Spleen (tissue), 11 donors: ENCODE measurements around the gene PCDHB12. TPM values are rescaled to one million over a fixed set of nuclear protein-coding genes. Genes with fewer than 3 reads are reported as not detected.
"Not testable (repeated sequence)": the region's sequence is repeated elsewhere in the genome, so short reads cannot be mapped to it uniquely, and the experiment has no call there.

Experiments
- DNase-seq: peaks from one replicate; pipeline ENCODE4 v3.0.0-alpha.2; 2020
- H3K27ac ChIP-seq, 8 donors: fragments of 200-600 bp; sonication (generic) in 7 of 8; 1 replicate in 4 of 8; 2 replicates in 4 of 8; pipeline versions ENCODE4 v1.5.0 to v1.8.0; 2016 to 2021; ENCODE audit warnings: inconsistent platforms in 4 of 8, mild to moderate bottlenecking in 4 of 8, moderate library complexity in 1 of 8
- H3K27me3 ChIP-seq, 7 donors: fragments of 200-600 bp; sonication (generic) in 6 of 7; replicated peaks in 1 of 7; 1 replicate in 4 of 7; 2 replicates in 3 of 7; pipeline versions ENCODE4 v1.5.0 to v1.8.0; 2016 to 2021; ENCODE audit warnings: inconsistent platforms in 3 of 7, mild to moderate bottlenecking in 1 of 7
- H3K36me3 ChIP-seq, 6 donors: fragments of 200-600 bp; sonication (generic) in 5 of 6; 1 replicate in 4 of 6; 2 replicates in 2 of 6; pipeline versions ENCODE4 v1.5.0 to v1.8.0; 2016 to 2021; ENCODE audit warnings: inconsistent platforms in 2 of 6
- H3K4me1 ChIP-seq, 6 donors: fragments of 200-600 bp; sonication (generic) in 5 of 6; 1 replicate in 3 of 6; 2 replicates in 3 of 6; pipeline versions ENCODE4 v1.5.0 to v1.8.0; 2016 to 2021; ENCODE audit warnings: inconsistent platforms in 3 of 6
- H3K4me3 ChIP-seq, 8 donors: fragments of 200-600 bp; sonication (generic) in 7 of 8; 1 replicate in 4 of 8; 2 replicates in 4 of 8; pipeline versions ENCODE4 v1.5.0 to v1.8.0; 2016 to 2021; ENCODE audit warnings: inconsistent platforms in 4 of 8, mild to moderate bottlenecking in 4 of 8, moderate library complexity in 2 of 8
- H3K9me3 ChIP-seq, 8 donors: fragments of 200-600 bp; sonication (generic) in 7 of 8; 1 replicate in 4 of 8; 2 replicates in 4 of 8; pipeline versions ENCODE4 v1.5.0 to v1.8.0; 2016 to 2021; ENCODE audit warnings: inconsistent platforms in 4 of 8
- POLR2A ChIP-seq, 3 donors: fragments of 450-650 bp; IDR thresholded peaks; one replicate each; pipeline ENCODE4 v1.5.1; 2017; ENCODE audit warnings: antibody characterized with exemption in 3 of 3, mild to moderate bottlenecking in 1 of 3
- POLR2AphosphoS5 ChIP-seq, 3 donors: sonication (generic); formaldehyde crosslinking; IDR thresholded peaks; one replicate each; pipeline ENCODE4 v1.5.1; 2017; ENCODE audit warnings: antibody characterized with exemption in 3 of 3
- WGBS, 5 donors: extraction: QIAGEN DNeasy Blood & Tissue Kit in 3 of 5; methylation state at CpG; one replicate each; pipeline versions ENCODE4 v1.1.5 to v1.1.7; 2013 to 2018; 5-methylcytosine and 5-hydroxymethylcytosine counted together
- intact Hi-C: fragments of 100-400 bp; cut with DNase I; formaldehyde crosslinking; loops from one replicate; pipeline ENCODE4 v1.15.0; 2023; ENCODE audit warnings: low total_unique reads
- polyA plus RNA-seq, 3 donors: library from polyadenylated mRNA; stranded (reverse); fragments of 200-250 nt; gene quantifications; one replicate each; pipeline ENCODE4 v1.2.1, GENCODE V29; 2013
- total RNA-seq, 7 donors: library from RNA; depleted of rRNA in 3 of 7; stranded (reverse); fragments of >200 nt in 3 of 7; fragmentation: NEBNext Ultra II Directional in 4 of 7; extraction: Animal tissue kit (Norgen Biotek cat#: 25700) in 4 of 7; gene quantifications; one replicate each; pipeline versions ENCODE4 v1.1.0 to v1.2.1, GENCODE V29; 2016 to 2021
- TF ChIP-seq, protein P1 (sequence below), 11 experiments: fragments of 200-600 bp in 7 of 11; fragments of 450-650 bp in 4 of 11; sonication (generic) in 4 of 11; IDR thresholded peaks in 8 of 11; conservative IDR thresholded peaks in 3 of 11; 1 replicate in 7 of 11; 2 replicates in 4 of 11; pipeline versions ENCODE4 v1.4.0 to v1.8.0; 2016 to 2021; ENCODE audit warnings: antibody characterized with exemption in 11 of 11, inconsistent platforms in 4 of 11, mild to moderate bottlenecking in 1 of 11
- donor health status: healthy with polysubstance abuse.
- donor health status: DM: no; HTN: no; CAD: no; lungs with moderate emphysema.
- donor health status: DM: no; HTN: no; CAD: no.
- donor health status: Bipolar disorder and iron deficiency.
- donor health status: healthy.
- donor health status: DM: no; HTN: no; CAD: no.
- donor health status: DM: yes; HTN: yes; CAD: no.

Gene PCDHB12
- total and polyA plus RNA-seq, 10 donors: 0.11 to 2.4 (median 1.5) TPM

DNA sequence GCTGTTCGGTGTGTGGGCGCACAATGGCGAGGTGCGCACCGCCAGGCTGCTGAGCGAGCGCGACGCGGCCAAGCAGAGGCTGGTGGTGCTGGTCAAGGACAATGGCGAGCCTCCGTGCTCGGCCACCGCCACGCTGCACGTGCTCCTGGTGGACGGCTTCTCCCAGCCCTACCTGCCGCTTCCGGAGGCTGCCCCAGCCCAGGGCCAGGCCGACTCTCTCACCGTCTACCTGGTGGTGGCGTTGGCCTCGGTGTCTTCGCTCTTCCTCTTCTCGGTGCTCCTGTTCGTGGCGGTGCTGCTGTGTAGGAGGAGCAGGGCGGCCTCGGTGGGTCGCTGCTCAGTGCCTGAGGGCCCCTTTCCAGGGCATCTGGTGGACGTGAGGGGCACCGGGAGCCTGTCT is 28.6 kb upstream of the PCDHB12 start:
- H3K4me3 ChIP-seq, intact Hi-C loops, DNase-seq, H3K4me1 ChIP-seq, H3K27ac ChIP-seq, H3K36me3 ChIP-seq: not testable (repeated sequence)
- Histone ChIP-seq H3K27me3 (peaks cover 0 to 90% (median 11%) of the 10 kb centered on the region in 7 donors), H3K9me3 (peaks cover 0 to 77% (median 62%) of the 10 kb centered on the region in 8 donors)
- 24 to 49% (median 44%) methylated on average over 8 to 32 of the region's 32 CpGs for WGBS, 5 donors

DNA sequence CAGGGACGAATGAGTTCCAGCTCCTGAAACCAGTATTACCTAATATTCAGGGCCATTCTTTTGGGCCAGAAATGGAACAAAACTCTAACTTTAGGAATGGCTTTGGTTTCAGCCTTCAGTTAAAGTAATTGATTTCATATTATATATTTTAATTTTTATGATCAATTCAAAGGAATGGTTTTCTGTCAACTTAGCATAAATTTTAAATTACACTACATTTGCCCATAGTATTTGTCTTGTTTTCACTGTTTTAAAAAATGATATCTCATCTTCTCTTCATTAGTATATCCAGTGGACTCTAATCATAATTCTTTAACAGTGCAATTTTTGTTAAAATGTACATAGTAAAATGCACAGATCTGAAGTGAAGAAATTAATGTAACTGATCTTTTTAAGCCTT is 28.2 kb upstream of the PCDHB12 start:
- Histone ChIP-seq H3K4me1 (no peaks in the 10 kb centered on the region), H3K27ac (no peak overlapping the region), H3K36me3 (no peaks in the 10 kb centered on the region), H3K4me3 (no peak overlapping the region), H3K27me3 (peaks cover 0 to 90% (median 11%) of the 10 kb centered on the region in 7 donors), H3K9me3 (peaks cover 0 to 77% (median 60%) of the 10 kb centered on the region in 8 donors)
- DNase-seq: no peak
- TF ChIP-seq POLR2AphosphoS5 (IDR thresholded peaks at IDR 0.05): no peak
- TF ChIP-seq POLR2A (IDR thresholded peaks at IDR 0.05): no peak
- TF ChIP-seq, protein P1, sequence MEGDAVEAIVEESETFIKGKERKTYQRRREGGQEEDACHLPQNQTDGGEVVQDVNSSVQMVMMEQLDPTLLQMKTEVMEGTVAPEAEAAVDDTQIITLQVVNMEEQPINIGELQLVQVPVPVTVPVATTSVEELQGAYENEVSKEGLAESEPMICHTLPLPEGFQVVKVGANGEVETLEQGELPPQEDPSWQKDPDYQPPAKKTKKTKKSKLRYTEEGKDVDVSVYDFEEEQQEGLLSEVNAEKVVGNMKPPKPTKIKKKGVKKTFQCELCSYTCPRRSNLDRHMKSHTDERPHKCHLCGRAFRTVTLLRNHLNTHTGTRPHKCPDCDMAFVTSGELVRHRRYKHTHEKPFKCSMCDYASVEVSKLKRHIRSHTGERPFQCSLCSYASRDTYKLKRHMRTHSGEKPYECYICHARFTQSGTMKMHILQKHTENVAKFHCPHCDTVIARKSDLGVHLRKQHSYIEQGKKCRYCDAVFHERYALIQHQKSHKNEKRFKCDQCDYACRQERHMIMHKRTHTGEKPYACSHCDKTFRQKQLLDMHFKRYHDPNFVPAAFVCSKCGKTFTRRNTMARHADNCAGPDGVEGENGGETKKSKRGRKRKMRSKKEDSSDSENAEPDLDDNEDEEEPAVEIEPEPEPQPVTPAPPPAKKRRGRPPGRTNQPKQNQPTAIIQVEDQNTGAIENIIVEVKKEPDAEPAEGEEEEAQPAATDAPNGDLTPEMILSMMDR (IDR thresholded peaks at IDR 0.05 in 8 of 11, conservative IDR thresholded peaks at IDR 0.05 in 3 of 11): no peak
- 36 to 80% (median 43%) methylated on average over 1 of the region's 1 CpG for WGBS, 5 donors
- intact Hi-C loops: no loop called here

DNA sequence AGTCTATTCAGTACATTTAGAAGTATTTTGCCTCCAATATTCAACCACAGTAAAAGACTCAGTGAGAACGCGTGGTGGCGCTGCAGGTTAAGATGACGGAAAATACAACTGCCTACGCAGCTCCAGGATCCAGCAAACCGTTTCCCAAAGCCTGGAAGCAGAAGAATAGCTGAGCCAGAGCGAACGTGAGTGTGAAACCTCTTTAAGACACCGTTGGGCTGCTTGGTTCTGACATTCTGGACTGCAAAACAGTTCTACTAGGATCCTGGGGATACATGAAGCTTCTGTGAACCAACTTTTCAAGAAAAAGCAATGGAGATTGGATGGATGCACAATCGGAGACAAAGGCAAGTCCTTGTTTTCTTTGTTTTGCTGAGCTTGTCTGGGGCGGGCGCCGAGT is 26.3 kb upstream of the PCDHB12 start, which contains the start of gene PCDHB16:
Gene PCDHB16 (plus strand): TSS at position 140 of the 400 bp plus-strand sequence. CDS start 173 bp downstream, at position 313.
- peaks cover 0 to 82% (median 11%) of the 10 kb centered on the region in 7 donors for H3K27me3 ChIP-seq
- no peak for DNase-seq
- H3K36me3 ChIP-seq: no peaks in the 10 kb centered on the region
- intact Hi-C loops: no loop called here
- H3K9me3 ChIP-seq: peaks cover 0 to 73% (median 55%) of the 10 kb centered on the region in 8 donors
- TF ChIP-seq POLR2AphosphoS5 (IDR thresholded peaks at IDR 0.05): no peak
- TF ChIP-seq, protein P1 (IDR thresholded peaks at IDR 0.05 in 8 of 11, conservative IDR thresholded peaks at IDR 0.05 in 3 of 11): no peak
- no peak for TF ChIP-seq POLR2A (IDR thresholded peaks at IDR 0.05)
- no peak within 1 kb of the TSS for H3K27ac ChIP-seq
- no peaks in the 10 kb centered on the region for H3K4me1 ChIP-seq
- peak within 1 kb of the TSS in 3 of 8 donors; percentile 1 to 44 (median 26) for H3K4me3 ChIP-seq
- WGBS, 5 donors: 16 to 19% (median 17%) methylated on average over 13 of the region's 13 CpGs

DNA sequence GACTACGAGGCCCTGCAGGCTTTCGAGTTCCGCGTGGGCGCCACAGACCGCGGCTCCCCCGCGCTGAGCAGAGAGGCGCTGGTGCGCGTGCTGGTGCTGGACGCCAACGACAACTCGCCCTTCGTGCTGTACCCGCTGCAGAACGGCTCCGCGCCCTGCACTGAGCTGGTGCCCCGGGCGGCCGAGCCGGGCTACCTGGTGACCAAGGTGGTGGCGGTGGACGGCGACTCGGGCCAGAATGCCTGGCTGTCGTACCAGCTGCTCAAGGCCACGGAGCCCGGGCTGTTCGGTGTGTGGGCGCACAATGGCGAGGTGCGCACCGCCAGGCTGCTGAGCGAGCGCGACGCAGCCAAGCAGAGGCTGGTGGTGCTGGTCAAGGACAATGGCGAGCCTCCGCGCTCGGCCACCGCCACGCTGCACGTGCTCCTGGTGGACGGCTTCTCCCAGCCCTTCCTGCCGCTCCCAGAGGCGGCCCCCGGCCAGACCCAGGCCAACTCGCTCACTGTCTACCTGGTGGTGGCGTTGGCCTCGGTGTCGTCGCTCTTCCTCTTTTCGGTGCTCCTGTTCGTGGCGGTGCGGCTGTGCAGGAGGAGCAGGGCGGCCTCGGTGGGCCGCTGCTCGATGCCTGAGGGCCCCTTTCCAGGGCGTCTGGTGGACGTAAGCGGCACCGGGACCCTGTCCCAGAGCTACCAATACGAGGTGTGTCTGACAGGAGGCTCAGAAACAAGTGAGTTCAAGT is 24.2 kb upstream of the PCDHB12 start:
- H3K27ac ChIP-seq, H3K36me3 ChIP-seq, DNase-seq, H3K4me1 ChIP-seq, H3K4me3 ChIP-seq, intact Hi-C loops: not testable (repeated sequence)
- peaks cover 0 to 80% (median 8%) of the 10 kb centered on the region in 7 donors for H3K27me3 ChIP-seq
- peaks cover 0 to 73% (median 55%) of the 10 kb centered on the region in 8 donors for H3K9me3 ChIP-seq
- WGBS, 5 donors: 24 to 46% (median 36%) methylated on average over 9 to 58 of the region's 69 CpGs

DNA sequence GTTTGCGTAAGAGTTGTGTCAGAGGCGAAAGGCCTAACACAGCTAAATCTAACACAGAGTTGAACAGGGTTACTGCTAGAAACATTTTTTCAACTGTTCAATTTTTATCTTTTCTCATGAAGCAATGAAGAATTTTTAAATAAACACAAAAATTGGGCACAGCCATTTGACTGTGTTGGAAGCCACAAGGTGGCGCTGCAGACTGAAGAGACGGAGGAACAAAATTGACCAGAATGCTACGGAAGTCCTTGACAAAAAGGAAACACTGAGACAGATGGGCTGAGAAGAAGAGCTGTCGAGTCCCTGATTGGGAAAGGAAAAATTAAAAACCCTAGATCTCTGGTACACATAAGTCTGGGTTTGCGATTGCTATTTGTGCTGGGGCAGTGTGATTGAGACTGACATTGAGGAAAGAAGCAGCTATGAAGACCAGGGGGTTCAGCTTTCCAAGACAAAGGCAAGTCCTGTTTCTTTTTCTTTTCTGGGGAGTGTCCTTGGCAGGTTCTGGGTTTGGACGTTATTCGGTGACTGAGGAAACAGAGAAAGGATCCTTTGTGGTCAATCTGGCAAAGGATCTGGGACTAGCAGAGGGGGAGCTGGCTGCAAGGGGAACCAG is 21.5 kb upstream of the PCDHB12 start, which contains the start of gene PCDHB9:
Gene PCDHB9 (plus strand): TSS at position 265 of the 616 bp plus-strand sequence. CDS start 158 bp downstream, at position 423.
- WGBS, 5 donors: 16 to 21% (median 21%) methylated on average over 9 of the region's 9 CpGs
- TF ChIP-seq, protein P1 (IDR thresholded peaks at IDR 0.05 in 8 of 11, conservative IDR thresholded peaks at IDR 0.05 in 3 of 11): peak in 6 of 11 experiments; percentile 16 to 50 (median 37)
- TF ChIP-seq POLR2A (IDR thresholded peaks at IDR 0.05): no peak
- H3K9me3 ChIP-seq: peaks cover 0 to 85% (median 64%) of the 10 kb centered on the region in 8 donors
- H3K36me3 ChIP-seq: no peaks in the 10 kb centered on the region
- intact Hi-C loops: no loop called here
- H3K27me3 ChIP-seq: peaks cover 0 to 85% (median 0%) of the 10 kb centered on the region in 7 donors
- no peak within 1 kb of the TSS for H3K27ac ChIP-seq
- DNase-seq: no peak
- peak within 1 kb of the TSS in 1 of 8 donors; percentile 45 for H3K4me3 ChIP-seq
- H3K4me1 ChIP-seq: no peaks in the 10 kb centered on the region

DNA sequence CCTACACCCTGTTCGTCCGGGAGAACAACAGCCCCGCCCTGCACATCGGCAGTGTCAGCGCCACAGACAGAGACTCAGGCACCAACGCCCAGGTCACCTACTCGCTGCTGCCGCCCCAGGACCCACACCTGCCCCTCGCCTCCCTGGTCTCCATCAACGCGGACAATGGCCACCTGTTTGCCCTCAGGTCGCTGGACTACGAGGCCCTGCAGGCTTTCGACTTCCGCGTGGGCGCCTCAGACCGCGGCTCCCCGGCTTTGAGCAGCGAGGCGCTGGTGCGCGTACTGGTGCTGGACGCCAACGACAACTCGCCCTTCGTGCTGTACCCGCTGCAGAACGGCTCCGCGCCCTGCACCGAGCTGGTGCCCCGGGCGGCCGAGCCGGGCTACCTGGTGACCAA is 19.8 kb upstream of the PCDHB12 start:
- DNase-seq, H3K4me1 ChIP-seq, intact Hi-C loops, H3K4me3 ChIP-seq, H3K27ac ChIP-seq, H3K36me3 ChIP-seq: not testable (repeated sequence)
- 33 to 43% (median 36%) methylated on average over 10 to 34 of the region's 37 CpGs; no CpG with 5 or more reads in 1 of the 5 donors for WGBS, 5 donors
- Histone ChIP-seq H3K9me3 (peaks cover 0 to 83% (median 58%) of the 10 kb centered on the region in 8 donors), H3K27me3 (peaks cover 0 to 80% (median 0%) of the 10 kb centered on the region in 7 donors)

DNA sequence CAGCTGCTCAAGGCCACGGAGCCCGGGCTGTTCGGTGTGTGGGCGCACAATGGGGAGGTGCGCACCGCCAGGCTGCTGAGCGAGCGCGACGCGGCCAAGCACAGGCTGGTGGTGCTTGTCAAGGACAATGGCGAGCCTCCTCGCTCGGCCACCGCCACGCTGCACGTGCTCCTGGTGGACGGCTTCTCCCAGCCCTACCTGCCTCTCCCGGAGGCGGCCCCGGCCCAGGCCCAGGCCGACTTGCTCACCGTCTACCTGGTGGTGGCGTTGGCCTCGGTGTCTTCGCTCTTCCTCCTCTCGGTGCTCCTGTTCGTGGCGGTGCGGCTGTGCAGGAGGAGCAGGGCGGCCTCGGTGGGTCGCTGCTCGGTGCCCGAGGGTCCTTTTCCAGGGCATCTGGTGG is 19.4 kb upstream of the PCDHB12 start:
- 26 to 40% (median 36%) methylated on average over 7 to 32 of the region's 35 CpGs for WGBS, 5 donors
- DNase-seq, H3K4me1 ChIP-seq, intact Hi-C loops, H3K27ac ChIP-seq, H3K36me3 ChIP-seq, H3K4me3 ChIP-seq: not testable (repeated sequence)
- peaks cover 0 to 83% (median 57%) of the 10 kb centered on the region in 8 donors for H3K9me3 ChIP-seq
- H3K27me3 ChIP-seq: peaks cover 0 to 78% (median 0%) of the 10 kb centered on the region in 7 donors
